WTC11 (cell line): ENCODE data around the gene PXYLP1.

Experiments used
- ATF2 ChIP-seq: sonication (generic); formaldehyde crosslinking; IDR thresholded peaks from 2 replicates; pipeline ENCODE4 v1.8.1; 2022; ENCODE audit warnings: low read depth, missing genetic modification reagents, borderline replicate concordance
- CREB1 ChIP-seq: sonication (generic); formaldehyde crosslinking; IDR thresholded peaks from 2 replicates; pipeline ENCODE4 v1.8.0; 2023; ENCODE audit warnings: mild to moderate bottlenecking, missing genetic modification reagents
- CTCF ChIP-seq: fragments of 200-600 bp; IDR thresholded peaks from 2 replicates; pipeline ENCODE4 v1.8.0; 2022; ENCODE audit warnings: antibody characterized with exemption
- E2F4 ChIP-seq: sonication (generic); formaldehyde crosslinking; IDR thresholded peaks from 2 replicates; pipeline ENCODE4 v1.8.1; 2022; ENCODE audit warnings: low read depth, mild to moderate bottlenecking, moderate library complexity, missing genetic modification reagents, borderline replicate concordance
- ESRRA ChIP-seq: sonication (generic); formaldehyde crosslinking; IDR thresholded peaks from 2 replicates; pipeline ENCODE4 v1.8.1; 2022; ENCODE audit warnings: mild to moderate bottlenecking, missing genetic modification reagents, borderline replicate concordance
- SMAD4 ChIP-seq: sonication (generic); formaldehyde crosslinking; IDR thresholded peaks from 2 replicates; pipeline ENCODE4 v1.8.0; 2022; ENCODE audit warnings: mild to moderate bottlenecking, missing genetic modification reagents
- SP1 ChIP-seq: sonication (generic); formaldehyde crosslinking; conservative IDR thresholded peaks from 2 replicates; pipeline ENCODE4 v1.8.1; 2022; ENCODE audit warnings: missing genetic modification reagents
- TF ChIP-seq, protein P1 (sequence below): sonication (generic); formaldehyde crosslinking; IDR thresholded peaks from 2 replicates; pipeline ENCODE4 v1.8.1; 2023; ENCODE audit warnings: mild to moderate bottlenecking, moderate library complexity, missing genetic modification reagents
- TF ChIP-seq, protein P2 (sequence below): sonication (generic); formaldehyde crosslinking; IDR thresholded peaks from 2 replicates; pipeline ENCODE4 v1.8.1; 2022; ENCODE audit warnings: missing genetic modification reagents, borderline replicate concordance

DNA sequence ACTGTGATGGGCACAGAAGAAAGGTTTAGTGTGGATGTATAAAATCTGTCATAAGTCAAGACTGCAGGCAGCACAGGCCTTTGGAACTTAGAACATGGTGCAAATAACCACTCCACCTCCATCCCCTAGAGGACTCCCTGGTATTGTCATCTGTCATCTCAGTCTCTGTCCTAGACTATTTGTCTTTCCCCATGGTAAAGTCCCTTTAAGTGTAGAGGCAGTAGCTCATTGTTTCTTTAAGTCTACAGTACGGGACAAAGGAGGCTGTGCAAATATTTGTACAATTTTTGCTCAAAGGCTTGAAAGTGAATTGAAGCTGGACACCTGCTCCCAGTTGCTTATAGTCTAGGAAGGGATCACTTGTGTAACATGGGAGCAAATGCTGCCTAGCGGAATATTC, 3.2 kb upstream of the PXYLP1 start:
- no peak for TF ChIP-seq CTCF
- TF ChIP-seq ESRRA: no peak
- TF ChIP-seq, protein P1, sequence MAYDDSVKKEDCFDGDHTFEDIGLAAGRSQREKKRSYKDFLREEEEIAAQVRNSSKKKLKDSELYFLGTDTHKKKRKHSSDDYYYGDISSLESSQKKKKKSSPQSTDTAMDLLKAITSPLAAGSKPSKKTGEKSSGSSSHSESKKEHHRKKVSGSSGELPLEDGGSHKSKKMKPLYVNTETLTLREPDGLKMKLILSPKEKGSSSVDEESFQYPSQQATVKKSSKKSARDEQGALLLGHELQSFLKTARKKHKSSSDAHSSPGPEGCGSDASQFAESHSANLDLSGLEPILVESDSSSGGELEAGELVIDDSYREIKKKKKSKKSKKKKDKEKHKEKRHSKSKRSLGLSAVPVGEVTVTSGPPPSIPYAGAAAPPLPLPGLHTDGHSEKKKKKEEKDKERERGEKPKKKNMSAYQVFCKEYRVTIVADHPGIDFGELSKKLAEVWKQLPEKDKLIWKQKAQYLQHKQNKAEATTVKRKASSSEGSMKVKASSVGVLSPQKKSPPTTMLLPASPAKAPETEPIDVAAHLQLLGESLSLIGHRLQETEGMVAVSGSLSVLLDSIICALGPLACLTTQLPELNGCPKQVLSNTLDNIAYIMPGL: no peak
- no peak for TF ChIP-seq CREB1 (CRISPR knock-in tag)
- TF ChIP-seq E2F4 (CRISPR knock-in tag): no peak
- no peak for TF ChIP-seq SP1 (CRISPR knock-in tag)
- no peak for TF ChIP-seq SMAD4 (CRISPR knock-in tag)
- TF ChIP-seq, protein P2, sequence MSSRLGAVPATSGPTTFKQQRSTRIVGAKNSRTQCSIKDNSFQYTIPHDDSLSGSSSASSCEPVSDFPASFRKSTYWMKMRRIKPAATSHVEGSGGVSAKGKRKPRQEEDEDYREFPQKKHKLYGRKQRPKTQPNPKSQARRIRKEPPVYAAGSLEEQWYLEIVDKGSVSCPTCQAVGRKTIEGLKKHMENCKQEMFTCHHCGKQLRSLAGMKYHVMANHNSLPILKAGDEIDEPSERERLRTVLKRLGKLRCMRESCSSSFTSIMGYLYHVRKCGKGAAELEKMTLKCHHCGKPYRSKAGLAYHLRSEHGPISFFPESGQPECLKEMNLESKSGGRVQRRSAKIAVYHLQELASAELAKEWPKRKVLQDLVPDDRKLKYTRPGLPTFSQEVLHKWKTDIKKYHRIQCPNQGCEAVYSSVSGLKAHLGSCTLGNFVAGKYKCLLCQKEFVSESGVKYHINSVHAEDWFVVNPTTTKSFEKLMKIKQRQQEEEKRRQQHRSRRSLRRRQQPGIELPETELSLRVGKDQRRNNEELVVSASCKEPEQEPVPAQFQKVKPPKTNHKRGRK (CRISPR knock-in tag): no peak
- no peak for TF ChIP-seq ATF2 (CRISPR knock-in tag)
